HG03135 (cell line): Measurements from ENCODE around the gene MT1X.
"Not testable (repeated sequence)": the region's sequence is repeated elsewhere in the genome, so short reads cannot be mapped to it uniquely, and the experiment has no call there.

Experiments used
- ATAC-seq: cut with Tn5 transposase; IDR thresholded peaks from one replicate; pipeline ENCODE4 v1.9.1; 2021; ENCODE audit warnings: mild to moderate bottlenecking, moderate library complexity; ENCODE audit not compliant: unreplicated experiment

Gene MT1X

GRCh38 chr16:56652600-56652999 is 29.7 kb upstream of the MT1X start:
- no peak for ATAC-seq

DNA sequence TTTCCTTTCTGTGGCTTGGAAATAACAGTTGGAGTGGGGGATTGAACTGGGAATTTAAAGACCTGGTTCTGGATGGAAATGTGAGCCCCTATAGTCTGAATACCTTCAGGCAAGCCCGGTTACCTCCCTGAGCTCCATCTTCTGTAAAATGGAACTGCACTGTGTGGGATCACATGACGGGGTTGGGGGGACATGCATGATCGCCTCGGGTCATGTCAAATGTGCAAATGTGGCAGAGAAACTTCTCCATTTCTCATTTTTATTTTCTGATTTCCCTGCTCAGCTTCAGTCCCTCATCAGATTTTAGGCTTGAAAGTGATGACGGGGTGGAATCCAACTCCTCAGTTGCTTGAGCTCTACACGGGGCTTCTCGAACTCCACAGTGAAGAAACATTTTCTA is 29.1 kb upstream of the MT1X start:
- no peak for ATAC-seq

GRCh38 chr16:56657555-56658326 is 24.5 kb upstream of the MT1X start, which contains the start of gene MT1F:
TSS of gene MT1F (plus strand) at chr16:56657959. CDS start at chr16:56658059, 100 bp downstream.
- no peak for ATAC-seq

- no peak for ATAC-seq
These were observed 23.9 kb upstream of the MT1X start for GRCh38 chr16:56658327-56658875.

- ATAC-seq, result no peak
These were observed 19.6 kb upstream of the MT1X start for GRCh38 chr16:56662357-56663354.

DNA sequence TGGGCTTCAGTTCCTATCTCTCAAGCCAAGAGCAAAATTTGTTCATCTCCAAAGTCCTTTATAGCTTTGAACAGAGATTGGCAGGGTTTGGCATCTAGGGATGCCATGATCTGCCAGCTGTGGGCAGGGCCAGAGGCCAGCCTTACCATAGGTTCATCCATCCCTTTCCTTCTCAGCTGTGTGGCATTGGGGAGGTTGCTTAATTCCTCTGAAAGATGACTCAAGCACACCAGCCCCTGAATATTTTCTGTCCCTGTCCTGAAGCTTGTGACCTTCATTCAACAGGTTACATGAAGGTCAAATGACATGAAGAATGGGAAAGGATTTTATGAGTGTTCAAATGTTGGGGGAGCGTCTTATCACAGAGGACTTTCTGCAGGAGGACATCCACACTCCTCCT is 17.8 kb upstream of the MT1X start:
- no peak for ATAC-seq

DNA sequence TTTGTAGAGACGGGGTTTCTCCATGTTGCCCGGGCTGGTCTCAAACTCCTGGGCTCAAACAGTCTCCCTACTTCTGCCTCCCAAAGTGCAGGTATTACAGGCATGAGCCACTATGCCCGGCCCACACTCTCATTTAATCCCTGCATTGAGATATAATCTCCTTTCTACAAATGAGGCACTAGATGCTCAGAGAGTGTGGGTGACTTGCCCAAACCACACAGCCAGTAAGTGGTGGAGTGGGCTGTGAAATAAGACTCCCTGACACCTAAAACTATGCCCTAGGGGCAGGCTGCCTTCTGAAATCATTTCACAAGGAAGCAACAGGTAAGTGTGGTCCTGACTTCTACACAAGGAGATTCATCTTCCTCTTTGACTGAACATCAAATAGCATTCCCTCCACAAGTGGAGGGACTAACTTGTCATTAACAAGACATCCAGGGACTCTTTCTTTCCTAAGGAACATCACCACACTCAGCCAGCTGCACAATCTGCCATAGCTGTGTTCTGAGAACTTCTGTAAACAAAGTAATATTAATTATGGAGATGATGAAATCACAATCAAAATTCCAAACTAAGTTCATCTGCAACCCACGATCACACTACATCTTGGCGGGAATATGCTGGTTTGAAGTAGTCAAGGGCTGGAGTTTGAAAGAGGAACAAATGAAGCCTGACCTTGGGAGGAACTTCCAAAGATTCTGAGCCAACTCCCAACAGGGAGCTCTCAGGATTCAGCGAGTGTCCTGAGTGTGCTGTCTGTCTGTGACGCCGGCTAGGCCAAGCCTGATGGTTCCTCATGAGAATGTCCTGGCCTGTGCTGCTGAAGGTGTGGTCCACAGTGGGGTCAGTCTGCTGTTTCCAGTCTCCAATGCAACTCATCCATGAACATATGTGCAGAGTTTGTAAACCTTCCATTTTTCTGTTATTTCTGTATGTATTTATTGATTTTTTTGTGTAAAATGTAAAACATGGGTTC is 16.7 kb upstream of the MT1X start:
- not testable (repeated sequence) for ATAC-seq

DNA sequence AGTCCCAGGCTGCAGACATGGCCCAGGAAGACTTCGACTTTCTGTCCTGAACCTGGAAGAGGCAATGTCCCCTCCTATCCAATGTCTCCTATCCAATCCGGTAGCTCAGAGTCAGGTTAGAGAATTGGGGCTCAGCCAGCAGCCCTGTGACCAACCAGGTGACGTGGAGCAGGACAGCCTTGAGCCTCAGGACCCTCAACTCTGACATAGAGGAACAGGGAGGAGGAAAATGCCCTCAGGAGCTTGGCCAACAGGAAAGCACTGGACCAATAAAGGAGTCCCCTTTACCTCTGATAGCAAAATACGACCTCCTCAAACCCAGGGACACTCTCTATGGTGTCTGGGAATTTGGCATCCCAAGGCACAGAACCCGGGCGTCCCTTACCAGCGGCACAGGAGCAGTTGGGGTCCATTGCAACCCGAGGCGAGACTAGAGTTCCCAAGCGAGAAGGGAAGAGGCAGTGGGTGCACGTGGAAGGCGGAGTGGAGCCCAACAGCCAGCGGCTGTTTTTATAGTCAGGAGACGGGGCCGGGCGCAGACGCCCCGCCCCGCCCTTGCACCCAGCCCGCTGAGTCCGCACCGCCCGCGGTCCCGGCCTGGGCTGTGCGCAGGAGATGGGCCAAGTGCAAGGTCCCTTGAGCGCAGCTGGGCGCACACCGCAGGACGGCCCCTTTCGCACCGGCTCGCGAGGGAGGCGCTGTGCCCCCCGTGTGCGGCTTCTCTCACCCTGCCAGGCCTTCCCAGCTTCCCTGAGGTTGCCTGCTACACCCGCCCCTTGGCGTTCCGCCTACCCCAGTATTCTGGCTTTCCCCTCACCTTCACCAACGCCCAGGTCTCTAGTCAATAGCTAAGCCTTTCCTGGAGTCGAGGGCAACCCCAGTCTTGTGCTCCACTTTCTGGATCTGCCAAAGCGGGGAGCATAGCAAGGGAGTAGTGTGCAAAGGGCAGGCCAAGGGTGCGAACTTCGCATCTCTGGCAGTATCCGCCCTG is 14.4 kb upstream of the MT1X start, which contains the start of gene MT1G:
MT1G (minus strand) TSS at position 485 of the 991 bp plus-strand sequence; CDS start at position 413, 72 bp downstream.
- no peak for ATAC-seq

DNA sequence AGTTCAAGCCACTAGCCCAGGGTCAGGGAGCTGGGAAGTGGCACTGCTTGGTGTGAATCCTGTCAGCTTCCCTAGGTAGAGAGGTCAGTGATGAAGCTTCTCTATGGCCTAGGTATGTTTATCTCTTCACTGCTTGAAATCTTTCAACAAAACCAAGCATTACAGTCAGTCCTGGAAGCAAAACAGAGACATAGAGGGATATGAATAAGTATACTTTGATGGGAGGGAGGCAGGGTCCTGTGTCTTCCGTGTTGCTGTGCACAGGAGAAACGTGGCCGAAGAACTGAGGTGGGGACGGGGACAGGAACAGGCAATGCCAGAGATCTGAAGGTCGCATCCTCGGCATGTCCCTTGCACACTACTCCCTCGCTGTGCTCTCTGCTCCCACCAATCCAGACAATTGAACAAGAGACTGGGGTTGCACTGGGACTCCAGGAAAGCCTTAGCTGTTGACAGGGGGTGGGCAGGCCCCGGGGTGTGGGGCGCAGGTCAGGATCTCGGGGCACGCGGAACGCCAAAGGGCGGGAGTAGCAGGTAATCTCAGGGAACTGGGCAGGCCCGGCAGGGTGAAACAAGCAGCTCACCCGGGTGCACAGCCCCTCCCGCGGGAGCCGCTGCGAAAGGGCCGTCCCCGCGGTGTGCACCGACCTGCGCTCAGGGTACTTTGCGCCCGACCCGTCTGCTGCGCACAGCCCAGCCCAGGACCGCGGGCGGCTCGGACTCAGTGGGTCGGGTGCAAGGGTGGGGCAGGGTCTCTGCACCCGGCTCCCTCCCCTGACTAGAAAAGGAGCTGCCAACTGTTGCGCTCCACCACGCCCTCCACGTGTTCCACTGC is 13.0 kb upstream of the MT1X start, which contains the start of gene MT1H:
MT1H (plus strand) TSS at position 810 of the 835 bp plus-strand sequence. CDS start 71 bp downstream, outside the sequence.
- no peak for ATAC-seq

DNA sequence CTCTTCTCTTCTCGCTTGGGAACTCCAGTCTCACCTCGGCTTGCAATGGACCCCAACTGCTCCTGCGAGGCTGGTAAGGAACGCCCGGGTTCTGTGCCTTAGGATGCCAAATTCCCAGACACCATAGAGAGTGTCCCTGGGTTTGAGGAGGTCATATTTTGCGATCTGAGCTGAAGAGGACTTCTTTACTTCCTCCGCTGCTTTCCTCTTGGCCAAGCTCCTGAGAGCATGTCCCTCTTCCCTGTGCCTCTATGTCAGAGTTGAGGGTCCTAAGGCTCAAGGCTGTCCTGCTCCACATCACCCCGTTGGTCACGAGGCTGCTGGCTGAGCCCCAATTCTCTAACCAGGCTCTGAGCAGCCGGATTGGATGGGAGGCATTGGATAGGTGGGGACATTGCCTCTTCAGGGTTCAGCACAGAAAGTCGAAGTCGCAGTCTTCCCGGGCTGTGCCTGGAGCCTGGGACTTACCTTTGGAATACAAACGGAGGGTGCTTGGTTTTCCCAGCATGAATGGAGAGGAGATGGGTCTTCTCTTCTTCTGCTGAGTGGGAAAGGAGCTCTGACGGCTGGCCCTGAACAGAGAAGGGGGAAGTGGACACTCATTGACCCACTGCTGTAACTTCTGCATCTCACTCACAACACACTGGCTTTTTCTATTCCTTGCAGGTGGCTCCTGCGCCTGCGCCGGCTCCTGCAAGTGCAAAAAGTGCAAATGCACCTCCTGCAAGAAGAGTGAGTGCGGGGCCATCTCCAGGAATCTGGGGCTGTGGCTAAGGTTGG is 12.2 kb upstream of the MT1X start:
- ATAC-seq, result no peak

DNA sequence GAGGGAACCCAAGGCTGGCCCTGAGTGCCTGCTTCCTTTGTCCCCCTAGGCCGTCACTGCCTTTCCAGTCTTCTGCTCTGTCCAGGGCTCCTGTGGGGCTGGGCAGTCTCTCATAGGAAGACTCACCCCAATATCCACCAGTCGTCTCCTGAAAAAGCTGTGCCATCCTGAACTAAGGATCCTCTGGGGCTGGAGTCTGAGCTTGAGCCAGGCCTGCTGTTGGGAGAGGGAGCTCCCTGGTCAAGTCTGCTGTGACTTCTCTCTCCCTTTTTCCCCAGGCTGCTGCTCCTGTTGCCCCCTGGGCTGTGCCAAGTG is 11.7 kb upstream of the MT1X start:
- ATAC-seq, result no peak

GRCh38 chr16:56671691-56672090 is 10.6 kb upstream of the MT1X start:
- not testable (repeated sequence) for ATAC-seq

DNA sequence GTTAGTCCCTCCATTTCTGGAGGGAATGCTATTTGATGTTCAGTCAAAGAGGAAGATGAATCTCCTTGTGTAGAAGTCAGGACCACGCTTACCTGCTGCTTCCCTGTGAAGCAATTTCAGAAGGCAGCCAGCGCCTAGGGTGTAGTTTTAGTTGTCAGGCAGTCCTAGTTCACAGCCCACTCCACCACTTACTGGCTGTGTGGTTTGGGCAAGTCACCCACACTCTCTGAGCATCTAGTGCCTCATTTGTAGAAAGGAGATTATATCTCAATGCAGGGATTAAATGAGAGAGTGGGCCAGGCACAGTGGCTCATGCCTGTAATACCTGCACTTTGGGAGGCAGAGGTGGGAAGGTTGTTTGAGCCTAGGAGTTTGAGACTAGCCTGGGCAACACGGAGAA is 10.1 kb upstream of the MT1X start:
- not testable (repeated sequence) for ATAC-seq

DNA sequence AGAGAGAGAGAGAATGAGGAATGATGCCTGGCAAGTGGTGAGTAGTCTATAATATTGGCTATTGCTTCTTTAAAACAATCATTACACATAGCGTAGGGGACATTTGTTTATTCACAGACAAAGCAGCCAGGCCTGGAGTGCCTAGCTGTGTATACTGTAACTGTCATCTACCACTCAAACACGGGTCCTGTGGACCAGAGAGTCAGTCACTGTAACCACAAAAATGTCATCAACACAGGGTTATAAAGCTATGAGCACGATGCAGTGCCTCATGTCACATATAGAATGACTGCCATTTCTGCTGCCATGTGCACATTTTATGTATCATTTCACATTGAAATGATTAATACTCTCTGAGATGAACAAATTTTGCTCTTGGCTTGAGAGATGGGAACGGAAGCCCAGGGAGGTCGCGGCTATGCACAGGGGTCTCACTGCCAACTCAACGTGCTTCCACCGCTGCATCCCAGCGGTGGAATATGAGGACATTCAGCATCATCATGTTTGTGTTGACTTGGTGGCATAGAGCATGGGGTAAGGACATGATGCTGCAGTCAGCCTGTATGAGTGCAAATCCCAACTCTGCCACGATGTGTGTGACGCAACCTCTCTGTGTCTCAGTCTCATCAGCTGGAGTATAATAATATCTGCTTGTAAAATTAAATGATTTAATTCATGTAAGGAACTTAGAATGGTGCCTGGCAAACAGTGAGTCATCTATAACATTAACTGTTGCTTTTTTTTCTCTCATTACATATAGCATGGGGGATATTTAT is 9.3 kb upstream of the MT1X start:
- no peak for ATAC-seq

DNA sequence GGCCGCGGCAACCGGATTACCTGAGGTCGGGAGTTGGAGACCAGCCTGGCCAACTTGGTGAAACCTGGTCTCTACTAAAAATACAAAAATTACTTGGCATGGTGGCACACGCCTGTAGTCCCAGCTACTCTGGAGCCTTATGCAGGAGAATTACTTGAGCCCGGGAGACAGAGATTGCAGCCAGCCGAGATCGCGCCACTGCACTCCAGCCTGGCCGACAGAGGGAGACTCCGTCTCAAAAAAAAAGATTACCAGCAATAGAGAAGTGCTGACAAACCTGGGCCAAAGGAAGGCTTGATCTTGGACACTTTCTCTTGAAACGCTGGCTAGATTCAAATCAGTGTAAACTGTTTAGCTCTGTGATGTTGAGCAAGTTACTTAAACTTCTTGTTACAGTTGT is 8.3 kb upstream of the MT1X start:
- no peak for ATAC-seq

GRCh38 chr16:56674570-56674969 is 7.7 kb upstream of the MT1X start:
- ATAC-seq, result not testable (repeated sequence)
